GM19455 (cell line): ENCODE data around the gene OLFM4.

Source experiments
- ATAC-seq: cut with Tn5 transposase; IDR thresholded peaks from one replicate; pipeline ENCODE4 v1.9.1; 2021; ENCODE audit not compliant: unreplicated experiment

OLFM4 gene

DNA sequence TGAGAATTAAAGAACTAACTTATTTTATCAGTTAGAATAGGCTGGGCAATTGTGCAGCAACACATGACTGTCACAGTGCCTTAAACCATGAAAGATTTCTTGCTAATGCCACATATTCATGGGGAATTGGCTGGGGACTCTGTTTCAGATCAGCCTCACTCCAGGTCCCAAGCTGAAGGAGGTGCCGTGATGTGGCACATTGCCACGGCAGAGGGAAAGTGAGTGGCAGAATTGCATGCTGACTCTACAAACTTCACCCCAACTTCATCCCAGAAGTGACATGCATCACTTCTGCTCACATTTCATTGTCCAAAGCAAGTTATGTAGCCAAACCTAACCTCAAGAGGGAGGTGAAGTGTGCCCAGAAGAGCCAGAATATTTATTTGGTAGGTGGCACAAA, 37.8 kb downstream of the OLFM4 start:
- ATAC-seq, result no peak

DNA sequence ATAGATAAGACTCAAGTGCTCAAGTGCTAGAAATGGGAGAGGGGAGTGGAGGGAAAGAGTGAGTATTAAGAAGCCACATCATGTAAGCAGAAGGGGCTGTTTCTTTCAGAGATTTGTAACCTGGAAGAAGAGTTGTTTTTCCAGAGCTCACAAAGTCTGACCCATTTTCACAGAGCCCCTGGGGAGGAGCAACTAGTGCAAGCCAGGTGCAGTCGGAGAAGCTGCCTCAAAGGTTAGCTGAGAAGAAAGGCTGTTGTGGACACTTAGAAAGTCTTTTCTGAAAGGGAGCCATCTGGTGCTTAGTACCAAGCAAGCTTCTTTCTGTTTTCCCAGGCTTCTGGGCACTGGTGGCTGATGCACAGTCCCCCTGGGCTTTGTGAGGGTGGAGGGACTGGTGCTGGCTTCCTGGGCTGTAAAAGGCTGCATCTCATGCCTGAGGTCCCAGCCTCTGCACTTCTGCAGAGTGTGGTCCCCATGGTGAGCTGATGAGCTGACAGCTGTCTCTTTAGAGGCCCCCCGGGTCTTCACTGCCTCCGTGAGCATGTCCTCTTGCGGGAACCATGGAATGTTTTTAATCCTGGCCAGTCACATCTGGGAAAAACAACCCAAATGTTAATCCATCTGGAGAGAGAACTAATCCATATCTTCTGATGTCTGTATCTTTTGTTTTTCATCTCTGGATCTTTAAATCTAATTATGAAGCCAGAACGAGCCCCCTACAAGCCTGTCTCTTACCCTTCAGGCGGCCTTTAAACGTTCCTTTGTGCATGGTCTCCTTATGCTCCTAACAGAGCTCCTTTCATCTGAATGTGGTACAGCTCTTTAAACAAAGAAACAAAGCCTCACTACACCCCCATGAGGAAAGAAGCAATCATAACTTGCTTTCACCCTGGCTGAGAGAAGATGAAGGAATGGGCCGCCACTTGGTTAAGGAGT, 40.2 kb downstream of the OLFM4 start:
- ATAC-seq, result no peak

DNA sequence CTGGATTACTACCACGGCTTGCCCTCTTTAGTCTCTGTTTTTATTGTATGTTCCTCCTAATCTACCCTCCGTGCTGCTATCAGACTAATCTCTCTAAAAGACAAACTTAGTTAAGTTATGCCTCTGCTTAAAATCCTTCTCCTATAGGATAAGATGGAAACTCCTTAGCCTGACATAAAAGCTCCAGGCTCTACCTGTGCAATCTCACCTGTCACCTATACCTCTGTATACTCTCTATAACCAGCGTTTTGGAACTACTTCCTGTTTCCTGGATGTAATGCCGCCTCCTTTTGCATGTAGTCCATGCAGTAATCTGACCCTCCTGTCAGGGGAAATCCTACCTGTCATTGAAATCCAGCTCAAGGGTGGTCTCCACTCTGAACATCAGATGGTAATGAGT, 41.2 kb downstream of the OLFM4 start:
- ATAC-seq, result no peak

DNA sequence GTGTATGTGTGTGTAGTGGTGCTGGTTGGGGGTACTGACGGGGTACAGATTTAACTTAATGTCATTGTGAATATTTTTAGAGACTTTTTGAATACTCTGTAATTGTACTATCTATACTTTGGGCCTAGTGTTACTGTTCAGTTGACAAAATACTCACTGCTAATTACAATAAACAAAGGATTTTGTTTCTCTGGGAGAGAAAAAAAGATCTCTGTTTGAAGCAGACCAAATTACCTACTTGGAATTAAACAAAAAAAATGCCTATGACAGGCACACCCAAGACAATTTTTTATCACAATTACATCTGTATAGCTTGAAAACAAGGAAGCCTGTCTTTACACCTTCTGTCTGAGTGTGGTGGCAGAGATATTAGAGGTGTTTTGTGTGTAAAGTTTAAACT, 45.1 kb downstream of the OLFM4 start:
- ATAC-seq, result no peak

DNA sequence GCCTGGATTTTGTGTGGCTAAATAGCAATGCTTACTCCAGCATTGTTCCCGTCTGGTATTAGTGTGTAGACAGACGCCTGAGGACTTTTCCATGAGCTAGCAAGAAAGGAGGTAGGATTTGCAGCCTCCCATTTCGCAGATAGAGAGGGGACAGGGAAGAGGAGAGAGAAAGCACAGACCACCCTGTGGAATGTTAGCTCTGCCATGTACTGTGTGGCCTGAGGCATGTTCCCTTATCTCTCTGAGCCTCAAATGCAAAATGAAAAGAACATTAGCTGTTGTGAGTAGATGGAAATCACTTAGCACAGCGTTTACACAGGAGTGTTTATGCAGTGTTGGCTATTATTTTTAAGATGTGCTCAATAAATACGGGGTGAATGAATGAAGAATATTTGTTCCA, 45.5 kb downstream of the OLFM4 start:
- no peak for ATAC-seq

DNA sequence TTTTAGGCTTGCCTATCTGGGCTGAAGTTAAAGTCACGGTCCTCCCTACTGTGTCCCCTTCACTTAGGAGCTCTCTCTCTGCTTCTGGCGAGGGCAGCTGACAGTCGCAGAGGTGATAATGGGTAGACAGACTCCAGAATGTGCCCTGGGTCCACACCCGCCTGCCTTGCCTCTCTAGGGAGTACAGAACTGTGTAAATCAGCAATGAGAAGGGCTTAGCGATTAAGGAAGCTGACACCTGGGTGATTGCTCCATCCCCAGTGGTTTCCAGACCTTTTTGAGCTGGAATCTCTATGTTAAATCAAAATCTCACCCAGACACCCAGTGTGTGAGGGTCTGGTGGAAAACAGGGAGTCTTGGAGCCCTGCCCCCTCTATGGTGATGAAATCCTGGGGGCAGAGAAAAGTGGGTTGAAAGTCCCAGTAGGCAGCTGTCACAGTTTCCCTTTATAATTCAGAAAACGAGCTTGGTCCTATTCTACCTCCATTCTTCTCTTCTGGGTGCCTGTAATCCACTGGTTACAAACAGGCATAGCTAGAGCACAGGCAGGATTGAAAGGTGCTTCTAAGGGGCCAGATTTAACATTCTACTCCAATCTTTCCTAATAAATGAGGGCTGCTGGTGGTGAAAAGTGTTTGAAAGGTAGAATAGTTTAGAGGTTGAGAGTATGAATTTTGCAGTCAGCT, 46.9 kb downstream of the OLFM4 start:
- no peak for ATAC-seq

DNA sequence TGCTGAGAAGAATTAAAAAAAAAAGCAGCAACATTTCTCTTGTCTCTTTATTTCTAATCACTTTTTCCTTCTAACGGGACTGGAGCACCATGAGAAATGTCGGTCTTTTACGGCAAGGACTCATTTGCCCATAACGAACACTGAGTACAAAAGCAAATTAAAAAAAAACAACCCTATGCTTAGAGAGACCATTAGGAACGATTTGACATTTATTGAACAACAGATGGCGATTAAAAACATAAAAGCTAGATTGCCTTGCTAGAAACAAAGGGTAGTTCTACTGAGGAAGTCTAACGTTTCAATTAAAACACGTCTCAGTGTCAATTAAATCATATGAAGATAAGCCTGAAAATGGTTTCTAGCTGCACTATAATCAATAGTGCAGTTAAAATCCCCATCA, 51.1 kb downstream of the OLFM4 start:
- no peak for ATAC-seq

DNA sequence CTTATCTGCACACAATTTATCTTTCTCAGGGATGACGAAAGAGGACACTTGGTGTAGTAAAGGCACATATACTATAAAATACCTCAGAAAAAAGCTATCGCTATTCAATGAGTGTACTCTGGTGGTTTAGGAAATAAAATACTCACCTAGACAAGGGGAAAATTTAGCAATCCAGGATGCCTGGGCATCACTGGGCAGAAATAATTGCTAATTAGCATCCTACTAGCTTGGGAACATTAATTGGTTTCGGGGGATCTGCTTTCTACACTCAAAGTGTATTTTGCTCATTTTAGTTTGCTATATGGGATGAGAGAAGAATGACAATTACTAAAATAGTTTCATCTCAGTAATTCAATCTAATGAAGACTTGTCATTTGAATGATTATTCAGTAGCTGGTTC, 60.3 kb downstream of the OLFM4 start:
- ATAC-seq, result no peak

DNA sequence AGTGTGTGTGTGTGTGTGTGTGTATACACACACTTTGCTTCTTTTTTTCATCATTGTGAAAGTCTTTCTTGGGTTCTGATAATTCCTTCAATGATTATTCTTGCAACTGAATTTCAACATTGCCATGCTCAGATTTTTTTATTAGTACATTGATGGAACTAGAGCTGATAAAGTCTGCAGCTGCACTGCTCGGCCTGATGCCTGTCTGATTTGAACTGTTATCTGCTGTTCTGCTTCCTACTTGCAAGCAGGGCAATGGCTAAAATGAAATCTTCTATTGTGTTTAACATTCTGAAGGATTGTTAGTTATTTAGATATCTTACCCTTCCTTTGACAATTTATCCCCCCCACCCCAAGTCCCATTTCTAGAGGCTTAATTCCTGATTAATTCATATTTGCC, 61.3 kb downstream of the OLFM4 start:
- no peak for ATAC-seq

DNA sequence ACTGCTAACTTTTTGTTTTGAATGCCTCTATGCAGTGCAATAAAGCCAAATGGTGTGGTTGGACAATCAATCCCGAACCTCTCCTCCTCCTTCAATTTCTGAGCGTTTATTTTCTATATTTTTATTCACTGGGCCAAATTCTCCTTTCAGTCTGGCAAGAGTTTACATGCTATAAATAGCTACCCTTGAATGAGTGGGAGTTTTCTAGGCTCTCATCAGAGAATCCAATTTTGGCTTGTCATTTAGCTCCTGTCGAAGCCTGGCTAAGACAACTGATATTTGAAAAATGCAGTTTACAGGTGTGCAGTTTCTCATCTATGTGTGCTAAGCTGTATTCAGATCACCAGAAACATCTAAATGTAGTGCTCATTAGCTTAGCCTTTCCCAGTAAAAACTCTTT, 61.8 kb downstream of the OLFM4 start:
- ATAC-seq, result no peak

DNA sequence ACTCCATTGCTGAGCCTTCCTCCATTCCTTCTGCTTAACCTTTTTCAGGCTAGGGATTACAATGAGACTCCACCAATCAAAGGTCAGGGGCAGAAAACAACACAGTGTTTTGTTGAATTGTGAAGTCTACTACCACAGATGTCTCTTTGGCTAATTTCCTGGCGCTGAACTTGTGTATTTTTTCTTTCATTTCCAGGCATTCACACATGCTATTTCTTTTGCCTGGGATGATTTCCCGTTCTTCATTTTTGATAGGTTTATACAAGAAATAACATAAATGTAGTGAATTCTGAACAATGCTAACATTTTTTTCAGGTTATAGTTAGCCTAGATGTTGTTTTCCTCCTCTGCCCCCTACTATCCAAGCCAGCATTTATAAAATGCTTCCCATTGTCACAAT, 64.3 kb downstream of the OLFM4 start:
- no peak for ATAC-seq

DNA sequence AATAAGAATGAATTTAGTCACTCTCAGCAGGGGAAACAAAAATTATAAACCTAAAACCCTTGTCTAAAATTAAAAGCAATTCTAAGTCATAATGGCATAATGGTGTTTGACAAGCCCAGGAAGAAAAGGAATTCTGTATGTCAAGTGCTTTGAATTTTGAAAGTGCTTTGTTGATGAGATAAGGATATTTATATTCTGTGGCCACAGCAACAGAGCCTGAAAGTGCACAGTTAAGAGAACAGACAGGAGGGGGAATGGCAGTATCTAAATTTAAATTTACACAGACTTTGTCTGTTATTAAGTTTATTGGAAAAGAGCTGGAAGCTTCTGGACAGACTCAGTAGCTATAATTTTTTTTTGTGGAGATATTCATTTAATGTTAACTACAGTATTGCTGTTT, 69.8 kb downstream of the OLFM4 start:
- ATAC-seq, result no peak

DNA sequence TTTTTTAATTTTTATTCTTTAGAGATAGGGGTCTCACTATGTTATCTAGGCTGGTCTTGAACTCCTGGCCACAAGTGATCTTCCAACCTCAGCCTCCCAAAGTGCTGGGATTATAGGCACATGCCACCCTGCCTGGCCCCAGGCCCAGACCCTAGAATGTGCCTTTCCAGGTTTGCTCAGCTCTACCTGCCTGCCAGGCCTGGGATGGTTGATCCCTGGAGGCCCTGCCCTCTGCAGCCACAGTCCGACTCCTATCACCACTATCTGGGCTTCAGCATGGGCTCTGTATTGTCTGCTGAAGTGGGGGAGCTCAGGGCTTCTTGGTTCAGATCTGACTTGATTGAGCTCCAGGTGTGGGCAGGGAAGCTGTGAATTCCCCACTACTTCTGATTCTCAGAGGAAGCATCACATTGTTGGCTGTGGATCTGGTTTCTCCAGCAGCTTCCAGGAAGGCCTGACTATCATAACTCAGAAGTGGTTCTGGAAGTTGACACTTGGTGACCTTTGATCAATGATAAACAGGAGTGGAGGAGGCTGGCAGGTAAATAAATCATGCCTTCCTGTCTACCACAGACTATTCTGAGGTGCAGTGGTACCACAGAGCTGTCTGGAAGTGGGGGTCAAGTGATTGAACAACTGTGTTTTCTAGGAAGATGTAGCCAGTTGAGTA, 71.9 kb downstream of the OLFM4 start:
- no peak for ATAC-seq
